Left kidney (tissue), 8 donors: ENCODE results near the gene ITGB1BP2. TPM values are rescaled to one million over a fixed set of nuclear protein-coding genes. Genes with fewer than 3 reads are reported as not detected.
"Not testable (repeated sequence)": the region's sequence is repeated elsewhere in the genome, so short reads cannot be mapped to it uniquely, and the experiment has no call there.

Experiments used
- DNase-seq: peaks from one replicate; pipeline ENCODE4 v3.0.0-alpha.2; 2013
- long read RNA-seq, 8 donors: transcript quantifications; one replicate each; lab custom pipeline, GENCODE V29; 2026
- polyA plus RNA-seq: library from polyadenylated mRNA; unstranded; fragments of 120-200 nt; gene quantifications from one replicate; pipeline ENCODE4 v1.2.1, GENCODE V29; 2013; ENCODE audit not compliant: insufficient read length

The ITGB1BP2 gene
- polyA plus RNA-seq = 2.8 TPM
- long read RNA-seq, donor 1 = 0 reads
- long read RNA-seq, donor 2 = 0 reads
- long read RNA-seq, donor 3 = 0 reads
- long read RNA-seq, donor 4 = 0 reads
- long read RNA-seq, donor 5 = 0 reads
- long read RNA-seq, donor 6 = 0 reads
- long read RNA-seq, donor 7 = 0 reads
- long read RNA-seq, donor 8 = 0 reads

DNA sequence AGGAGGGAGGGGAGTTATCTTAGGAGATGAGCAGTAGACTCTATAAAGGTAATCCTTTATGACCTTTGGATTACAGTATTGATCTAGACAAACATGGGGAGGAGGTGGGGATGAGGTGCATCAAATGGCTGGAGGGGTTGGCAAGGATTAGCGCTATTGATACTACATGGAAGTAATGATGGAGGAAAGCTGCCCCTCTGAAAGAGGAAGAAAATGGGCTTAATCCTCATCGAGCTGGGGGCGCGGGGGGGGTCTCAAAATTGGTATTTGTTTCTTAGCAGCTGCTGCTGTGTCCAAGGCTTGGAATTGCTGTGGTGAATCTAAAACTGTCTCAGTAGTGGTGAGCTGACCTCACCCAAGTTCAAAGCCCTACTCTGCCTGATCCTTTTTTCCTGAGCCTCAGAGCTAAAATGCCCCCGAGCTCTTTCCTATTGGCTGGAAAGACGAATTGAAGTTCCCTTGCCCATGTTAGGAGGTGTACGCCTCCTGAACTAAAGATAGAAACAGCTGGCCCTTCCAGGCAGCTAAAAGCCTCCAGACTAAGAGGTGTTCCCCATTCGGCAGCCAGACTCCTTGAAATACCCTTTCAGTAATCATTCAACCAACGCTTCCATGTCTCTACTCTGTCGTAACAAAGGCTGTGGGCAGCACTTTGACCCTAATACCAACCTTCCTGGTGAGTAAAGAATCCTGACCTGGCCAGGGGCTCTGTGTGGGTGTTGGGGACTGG, at the start of gene ITGB1BP2:
Gene ITGB1BP2, plus strand, starts transcription at position 556 of the 730 bp plus-strand sequence. Its CDS starts 57 bp downstream, at position 613.
- DNase-seq = no peak

- DNase-seq = no peak
These were observed 49.3 kb upstream of the ITGB1BP2 start for GRCh38 chrX:71252221-71252620.

- peak; percentile 55 for DNase-seq
These were observed 48.1 kb upstream of the ITGB1BP2 start for GRCh38 chrX:71253253-71254091.

DNA sequence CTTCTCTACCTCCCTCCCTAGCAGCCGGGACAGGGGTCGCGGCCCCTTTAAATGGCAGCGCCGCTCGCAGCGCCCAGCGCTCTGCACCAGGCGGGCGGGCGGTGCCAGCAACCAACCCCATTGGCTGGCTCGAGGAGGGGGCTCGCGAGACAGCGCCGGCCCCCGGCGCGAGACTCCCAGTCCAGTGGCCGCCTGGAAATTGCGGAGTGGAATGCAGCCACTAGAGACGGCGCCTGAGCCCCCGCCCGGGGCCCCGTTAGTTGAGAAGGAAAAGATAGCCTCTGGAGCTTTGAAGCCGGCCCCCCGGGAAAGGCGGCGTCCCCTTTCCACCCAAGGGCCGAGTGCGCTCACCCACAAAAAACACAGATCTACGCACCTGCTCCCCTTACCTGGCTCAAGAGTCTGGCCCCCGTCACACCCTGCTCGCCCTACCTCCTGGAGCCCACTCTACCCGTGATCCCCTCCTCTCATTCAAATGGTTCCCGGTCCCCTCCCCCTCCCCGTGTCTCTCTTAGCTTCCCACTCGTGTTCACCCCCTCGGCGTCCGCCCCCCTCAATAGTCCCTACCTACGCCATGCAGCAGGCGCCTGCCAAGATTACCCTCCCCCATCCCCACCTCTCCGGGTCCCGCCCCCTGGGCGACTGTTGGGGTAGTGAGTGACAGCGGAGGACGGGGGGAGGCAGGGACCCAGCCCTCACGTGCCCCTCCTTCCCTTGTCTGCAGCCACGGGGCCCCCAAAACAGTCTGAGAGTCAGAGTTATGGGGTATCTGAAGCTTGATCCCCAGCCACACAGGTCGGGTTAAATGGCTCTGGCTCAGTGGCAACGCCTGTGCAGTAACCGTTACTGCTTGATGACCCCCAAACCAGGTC, 47.2 kb upstream of the ITGB1BP2 start, which contains the start of gene ZMYM3:
Gene ZMYM3, minus strand, starts transcription at position 49 of the 872 bp plus-strand sequence. CDS start 885 bp downstream, outside the sequence.
- DNase-seq = peak; percentile 82

DNA sequence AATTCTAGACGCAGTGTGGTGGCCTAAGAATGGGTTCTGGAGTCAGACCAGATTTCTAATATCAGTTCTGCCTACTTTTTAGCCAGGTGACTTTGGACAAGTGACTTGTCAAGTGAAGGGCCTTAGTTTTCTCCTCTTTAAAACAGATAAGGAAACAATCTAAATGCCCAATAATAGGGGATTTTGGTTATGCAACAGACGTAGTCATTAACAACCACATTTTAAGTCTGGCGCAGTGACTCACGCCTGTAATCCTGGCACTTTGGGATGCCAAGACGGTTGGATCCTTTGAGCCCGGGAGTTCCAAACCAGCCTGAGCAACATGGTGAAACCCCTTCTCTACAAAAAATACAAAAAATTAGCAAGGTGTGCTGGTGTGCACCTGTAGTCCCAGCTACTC, 45.5 kb upstream of the ITGB1BP2 start:
- no peak for DNase-seq

DNA sequence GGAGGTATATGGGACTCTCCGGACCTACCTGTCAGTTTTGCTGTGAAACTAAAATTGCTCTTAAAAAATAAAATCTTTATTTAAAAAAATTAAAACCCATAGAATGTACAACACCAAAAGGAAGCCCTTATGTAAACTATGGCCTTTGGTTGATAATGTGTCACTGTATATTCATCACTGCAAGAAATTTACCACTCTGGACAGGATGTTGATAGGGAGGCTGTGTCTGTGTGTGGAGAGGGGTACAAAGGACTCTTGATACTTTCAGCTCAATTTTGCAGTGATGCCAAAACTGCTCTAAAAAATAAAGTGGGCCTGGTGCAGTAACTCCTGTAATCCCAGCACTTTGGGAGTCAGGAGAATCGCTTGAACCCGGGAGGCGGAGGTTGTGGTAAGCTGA, 44.7 kb upstream of the ITGB1BP2 start:
- no peak for DNase-seq

- not testable (repeated sequence) for DNase-seq
These were observed 32.9 kb upstream of the ITGB1BP2 start for GRCh38 chrX:71268624-71269023.

GRCh38 chrX:71269801-71270395, 31.7 kb upstream of the ITGB1BP2 start:
- DNase-seq = no peak

DNA sequence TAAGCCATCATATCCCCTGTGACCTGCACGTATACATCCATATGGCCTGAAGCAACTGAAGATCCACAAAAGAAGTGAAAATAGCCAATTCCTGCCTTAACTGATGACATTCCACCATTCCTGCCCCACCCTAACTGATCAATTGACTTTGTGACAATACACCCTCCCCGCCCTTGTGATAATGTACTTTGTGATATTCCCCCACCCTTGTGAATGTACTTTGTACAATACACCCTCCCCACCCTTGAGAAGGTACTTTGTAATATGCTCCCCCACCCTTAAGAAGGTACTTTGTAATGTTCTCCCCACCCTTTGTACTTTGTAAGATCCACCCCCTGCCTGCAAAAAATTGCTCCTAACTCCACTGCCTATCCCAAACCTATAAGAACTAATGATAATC, 29.2 kb upstream of the ITGB1BP2 start:
- not testable (repeated sequence) for DNase-seq

DNA sequence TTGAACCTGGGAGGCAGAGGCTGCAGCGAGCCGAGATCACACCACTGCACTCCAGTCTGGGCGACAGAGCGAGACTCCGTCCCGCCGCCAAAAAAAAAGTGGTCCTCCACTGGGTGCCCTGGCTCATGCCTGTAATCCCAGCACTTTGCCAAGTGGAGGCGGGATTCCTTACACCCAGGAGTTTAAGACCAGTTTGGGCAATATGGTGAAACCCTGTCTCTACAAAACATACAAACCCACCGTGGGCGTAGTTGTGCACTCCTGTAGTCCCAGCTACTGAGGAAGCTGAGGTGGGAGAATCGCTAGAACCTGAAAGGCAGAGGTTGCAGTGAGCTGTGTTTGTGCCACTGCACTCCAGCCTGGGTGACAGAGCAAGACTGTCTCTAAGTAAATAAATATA, 20.2 kb upstream of the ITGB1BP2 start:
- DNase-seq = not testable (repeated sequence)

DNA sequence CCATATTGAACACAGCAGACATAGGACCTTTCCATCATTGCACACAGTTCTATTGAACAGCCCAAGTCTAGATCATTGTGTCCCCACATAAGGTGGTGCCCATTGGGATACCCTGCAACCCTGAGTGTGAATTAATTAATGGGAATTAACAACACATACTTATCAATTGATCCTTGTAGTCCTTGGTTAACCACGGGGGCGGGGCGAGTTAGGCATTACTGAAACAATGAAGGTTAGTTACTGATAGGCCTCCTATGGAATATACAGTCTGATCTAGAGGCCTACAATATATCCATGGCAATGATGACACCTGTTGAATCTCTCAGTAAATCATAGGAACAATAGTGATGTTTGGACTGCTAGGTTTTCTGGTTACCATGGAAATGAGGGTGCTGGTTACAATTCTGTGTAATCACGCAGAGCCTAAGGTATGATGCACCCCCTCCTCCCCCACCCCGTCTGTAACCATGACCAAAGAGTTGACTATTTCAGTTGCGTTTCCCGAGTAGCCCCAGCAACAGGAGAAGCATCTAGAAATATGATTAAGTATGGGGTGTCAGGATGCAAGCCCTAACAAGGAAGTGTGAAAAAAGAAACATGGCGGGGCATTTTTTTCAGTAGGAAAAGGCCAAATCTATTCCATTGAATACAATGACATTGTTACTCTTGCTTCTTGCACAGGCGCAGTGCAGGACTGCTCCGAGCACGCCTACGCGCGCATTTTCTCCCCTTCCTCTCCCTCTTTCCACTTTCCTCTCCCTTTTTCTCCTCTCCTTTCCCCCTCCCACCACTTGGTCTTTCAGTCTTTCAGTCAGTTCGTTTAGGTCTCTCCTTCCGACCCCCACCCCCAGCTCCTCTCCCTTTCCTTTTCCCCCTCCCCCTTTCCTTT, 18.8 kb upstream of the ITGB1BP2 start:
- DNase-seq = no peak

- DNase-seq = peak; percentile 98
These were observed 18.0 kb upstream of the ITGB1BP2 start, which contains the start of gene NONO for GRCh38 chrX:71283403-71284143. NONO (plus strand) TSS chrX:71283635; CDS start chrX:71290638, 7,003 bp downstream.

DNA sequence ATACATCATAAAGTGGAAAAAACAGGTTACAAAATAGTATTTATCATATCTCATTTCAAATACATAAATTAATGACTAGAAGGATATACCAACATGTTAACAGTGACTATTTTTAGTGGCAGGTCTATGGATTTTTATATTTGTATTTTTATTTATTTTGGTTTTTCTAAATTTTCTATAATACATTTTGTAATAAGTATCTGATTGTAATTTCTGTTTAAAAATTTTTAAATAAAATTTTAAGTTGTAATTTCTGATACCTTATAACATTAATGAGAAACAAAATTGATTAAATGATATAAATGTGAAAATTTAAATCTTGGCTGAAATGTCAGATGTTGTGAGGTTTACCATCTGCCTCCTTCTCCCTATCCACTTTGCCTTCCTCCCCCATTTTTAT, 15.6 kb upstream of the ITGB1BP2 start:
- no peak for DNase-seq

- no peak for DNase-seq
These were observed 10.2 kb upstream of the ITGB1BP2 start for GRCh38 chrX:71291381-71291780.

- no peak for DNase-seq
These were observed 8.7 kb upstream of the ITGB1BP2 start for GRCh38 chrX:71292669-71293365.

DNA sequence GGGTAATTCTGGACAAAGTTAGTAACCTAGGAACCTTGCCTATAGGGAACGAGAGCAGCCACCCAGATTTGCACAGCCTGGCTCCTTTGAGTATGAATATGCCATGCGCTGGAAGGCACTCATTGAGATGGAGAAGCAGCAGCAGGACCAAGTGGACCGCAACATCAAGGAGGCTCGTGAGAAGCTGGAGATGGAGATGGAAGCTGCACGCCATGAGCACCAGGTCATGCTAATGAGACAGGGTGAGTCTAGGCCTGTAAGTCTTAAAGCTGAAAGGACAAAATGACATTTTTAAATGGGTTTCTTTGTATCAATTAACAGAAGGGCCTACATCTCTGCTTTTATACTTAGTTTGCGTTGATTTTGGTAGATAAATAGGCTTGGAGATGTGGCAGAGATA, 4.7 kb upstream of the ITGB1BP2 start:
- DNase-seq = no peak

DNA sequence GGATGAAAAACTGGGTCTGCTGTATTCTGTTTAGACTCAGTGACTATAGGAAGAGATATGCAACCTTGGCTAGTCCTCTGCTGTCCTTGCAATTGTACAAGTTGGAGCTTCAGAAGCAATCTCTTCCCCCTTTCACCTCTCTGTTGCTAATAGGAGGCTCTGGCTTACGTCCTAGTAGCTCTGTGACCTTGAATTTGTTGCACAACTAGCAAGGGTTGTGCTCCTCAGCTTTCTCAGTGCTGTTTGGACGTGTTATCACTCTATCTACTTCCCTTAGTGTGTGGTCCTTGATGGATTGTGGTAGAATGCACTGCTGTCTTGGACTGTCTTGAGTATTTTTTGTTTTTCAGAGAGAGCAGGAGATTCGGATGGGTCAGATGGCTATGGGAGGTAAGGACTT, 3.4 kb upstream of the ITGB1BP2 start:
- DNase-seq = no peak

DNA sequence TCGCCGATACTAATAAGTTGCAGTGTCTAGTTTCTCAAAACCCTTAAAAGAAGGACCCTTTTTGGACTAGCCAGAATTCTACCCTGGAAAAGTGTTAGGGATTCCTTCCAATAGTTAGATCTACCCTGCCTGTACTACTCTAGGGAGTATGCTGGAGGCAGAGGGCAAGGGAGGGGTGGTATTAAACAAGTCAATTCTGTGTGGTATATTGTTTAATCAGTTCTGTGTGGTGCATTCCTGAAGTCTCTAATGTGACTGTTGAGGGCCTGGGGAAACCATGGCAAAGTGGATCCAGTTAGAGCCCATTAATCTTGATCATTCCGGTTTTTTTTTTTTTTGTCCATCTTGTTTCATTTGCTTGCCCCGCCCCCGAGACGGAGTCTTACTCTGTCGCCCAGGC, 1.5 kb upstream of the ITGB1BP2 start:
- DNase-seq = not testable (repeated sequence)

- DNase-seq = not testable (repeated sequence)
These were observed 1.1 kb upstream of the ITGB1BP2 start for GRCh38 chrX:71300495-71300894.
